GM12873 (cell line): ENCODE data around the gene LIPE.

Experiments
- TF ChIP-seq, protein P1 (sequence below): IDR thresholded peaks from 2 replicates; pipeline ENCODE4 v1.5.1; 2012; ENCODE audit warnings: low read depth, mild to moderate bottlenecking, moderate library complexity, low read length, control low read depth; ENCODE audit not compliant: insufficient read depth; ENCODE audit errors: missing control alignments

LIPE gene, protein sequence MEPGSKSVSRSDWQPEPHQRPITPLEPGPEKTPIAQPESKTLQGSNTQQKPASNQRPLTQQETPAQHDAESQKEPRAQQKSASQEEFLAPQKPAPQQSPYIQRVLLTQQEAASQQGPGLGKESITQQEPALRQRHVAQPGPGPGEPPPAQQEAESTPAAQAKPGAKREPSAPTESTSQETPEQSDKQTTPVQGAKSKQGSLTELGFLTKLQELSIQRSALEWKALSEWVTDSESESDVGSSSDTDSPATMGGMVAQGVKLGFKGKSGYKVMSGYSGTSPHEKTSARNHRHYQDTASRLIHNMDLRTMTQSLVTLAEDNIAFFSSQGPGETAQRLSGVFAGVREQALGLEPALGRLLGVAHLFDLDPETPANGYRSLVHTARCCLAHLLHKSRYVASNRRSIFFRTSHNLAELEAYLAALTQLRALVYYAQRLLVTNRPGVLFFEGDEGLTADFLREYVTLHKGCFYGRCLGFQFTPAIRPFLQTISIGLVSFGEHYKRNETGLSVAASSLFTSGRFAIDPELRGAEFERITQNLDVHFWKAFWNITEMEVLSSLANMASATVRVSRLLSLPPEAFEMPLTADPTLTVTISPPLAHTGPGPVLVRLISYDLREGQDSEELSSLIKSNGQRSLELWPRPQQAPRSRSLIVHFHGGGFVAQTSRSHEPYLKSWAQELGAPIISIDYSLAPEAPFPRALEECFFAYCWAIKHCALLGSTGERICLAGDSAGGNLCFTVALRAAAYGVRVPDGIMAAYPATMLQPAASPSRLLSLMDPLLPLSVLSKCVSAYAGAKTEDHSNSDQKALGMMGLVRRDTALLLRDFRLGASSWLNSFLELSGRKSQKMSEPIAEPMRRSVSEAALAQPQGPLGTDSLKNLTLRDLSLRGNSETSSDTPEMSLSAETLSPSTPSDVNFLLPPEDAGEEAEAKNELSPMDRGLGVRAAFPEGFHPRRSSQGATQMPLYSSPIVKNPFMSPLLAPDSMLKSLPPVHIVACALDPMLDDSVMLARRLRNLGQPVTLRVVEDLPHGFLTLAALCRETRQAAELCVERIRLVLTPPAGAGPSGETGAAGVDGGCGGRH

DNA sequence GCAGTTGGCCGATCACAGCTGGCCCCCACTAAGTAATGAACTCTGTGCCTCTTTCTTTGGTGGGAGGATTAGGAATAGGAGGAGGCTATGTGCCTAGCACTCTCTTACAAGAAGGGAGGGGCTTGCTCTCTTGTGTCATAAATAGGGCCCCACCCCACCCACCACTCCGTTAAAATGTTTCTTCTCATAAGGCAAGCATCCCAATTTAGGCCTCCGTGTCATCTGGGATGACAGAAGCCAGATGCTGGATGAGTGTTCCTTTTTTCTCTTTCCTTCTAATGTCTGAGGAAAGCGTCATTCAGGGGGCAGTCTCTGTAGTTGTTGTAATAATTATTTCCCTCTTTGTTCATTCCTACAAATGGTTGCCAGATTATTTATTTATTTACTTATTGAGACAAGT is at the start of gene LIPE:
Gene LIPE, minus strand, starts transcription at position 76 of the 400 bp plus-strand sequence. CDS start 239 bp downstream, outside the sequence.
- TF ChIP-seq, protein P1, sequence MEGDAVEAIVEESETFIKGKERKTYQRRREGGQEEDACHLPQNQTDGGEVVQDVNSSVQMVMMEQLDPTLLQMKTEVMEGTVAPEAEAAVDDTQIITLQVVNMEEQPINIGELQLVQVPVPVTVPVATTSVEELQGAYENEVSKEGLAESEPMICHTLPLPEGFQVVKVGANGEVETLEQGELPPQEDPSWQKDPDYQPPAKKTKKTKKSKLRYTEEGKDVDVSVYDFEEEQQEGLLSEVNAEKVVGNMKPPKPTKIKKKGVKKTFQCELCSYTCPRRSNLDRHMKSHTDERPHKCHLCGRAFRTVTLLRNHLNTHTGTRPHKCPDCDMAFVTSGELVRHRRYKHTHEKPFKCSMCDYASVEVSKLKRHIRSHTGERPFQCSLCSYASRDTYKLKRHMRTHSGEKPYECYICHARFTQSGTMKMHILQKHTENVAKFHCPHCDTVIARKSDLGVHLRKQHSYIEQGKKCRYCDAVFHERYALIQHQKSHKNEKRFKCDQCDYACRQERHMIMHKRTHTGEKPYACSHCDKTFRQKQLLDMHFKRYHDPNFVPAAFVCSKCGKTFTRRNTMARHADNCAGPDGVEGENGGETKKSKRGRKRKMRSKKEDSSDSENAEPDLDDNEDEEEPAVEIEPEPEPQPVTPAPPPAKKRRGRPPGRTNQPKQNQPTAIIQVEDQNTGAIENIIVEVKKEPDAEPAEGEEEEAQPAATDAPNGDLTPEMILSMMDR = no peak

DNA sequence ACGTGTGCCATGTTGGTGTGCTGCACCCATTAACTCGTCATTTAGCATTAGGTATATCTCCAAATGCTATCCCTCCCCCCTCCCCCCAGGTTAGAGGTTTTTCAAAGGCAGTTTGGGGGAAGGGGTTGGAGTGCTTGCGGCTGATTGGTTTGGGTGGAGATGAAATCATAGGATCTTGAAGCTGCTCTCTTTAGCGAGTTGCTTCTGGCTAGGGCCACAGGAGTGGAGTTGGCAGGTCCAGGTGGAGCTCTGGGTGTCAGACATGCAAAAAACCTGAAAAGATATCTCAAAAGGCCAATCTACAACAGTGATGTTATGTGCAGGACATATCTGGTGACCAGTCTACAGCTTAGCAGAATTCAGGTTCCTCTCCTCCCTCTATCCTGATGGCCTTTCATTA is 48.2 kb upstream of the LIPE start:
- TF ChIP-seq, protein P1 = no peak

DNA sequence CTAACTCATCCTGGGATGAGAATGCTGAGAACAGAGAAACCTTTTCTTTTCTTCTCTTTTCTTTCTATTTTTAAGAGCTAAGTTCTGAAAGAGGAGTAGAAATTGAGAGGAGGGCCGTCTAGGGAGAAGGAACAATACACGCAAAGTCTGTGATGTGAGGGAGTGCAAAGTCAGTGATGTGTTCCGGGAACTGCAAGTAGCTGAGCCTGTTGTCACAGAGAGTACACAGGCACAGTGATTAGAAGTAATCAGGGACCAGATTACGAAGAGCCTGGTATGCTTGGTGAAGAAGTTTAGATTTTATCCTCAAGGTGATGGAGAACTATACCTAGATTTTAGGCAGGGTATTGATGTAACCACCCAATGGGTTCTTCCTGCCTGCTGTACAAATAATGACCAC is 47.6 kb upstream of the LIPE start:
- TF ChIP-seq, protein P1 = no peak

DNA sequence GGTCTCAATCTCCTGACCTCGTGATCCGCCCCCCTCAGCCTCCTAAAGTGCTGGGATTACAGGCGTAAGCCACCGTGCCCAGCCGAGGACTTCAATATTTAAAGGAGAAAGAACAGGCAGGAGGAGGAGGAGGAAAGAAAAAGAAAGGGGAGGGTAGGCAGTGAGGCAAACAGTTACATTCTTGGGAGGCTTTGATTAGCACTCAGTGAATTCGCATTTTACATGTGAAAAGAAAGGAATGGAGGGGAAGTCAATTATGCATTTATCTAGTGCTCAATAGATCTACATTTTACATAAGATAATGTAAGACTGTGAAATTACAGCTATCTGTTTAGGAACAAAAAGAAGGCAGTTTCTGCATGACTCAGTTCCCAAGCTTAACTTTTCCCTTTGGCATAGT is 46.5 kb upstream of the LIPE start:
- TF ChIP-seq, protein P1 = no peak

DNA sequence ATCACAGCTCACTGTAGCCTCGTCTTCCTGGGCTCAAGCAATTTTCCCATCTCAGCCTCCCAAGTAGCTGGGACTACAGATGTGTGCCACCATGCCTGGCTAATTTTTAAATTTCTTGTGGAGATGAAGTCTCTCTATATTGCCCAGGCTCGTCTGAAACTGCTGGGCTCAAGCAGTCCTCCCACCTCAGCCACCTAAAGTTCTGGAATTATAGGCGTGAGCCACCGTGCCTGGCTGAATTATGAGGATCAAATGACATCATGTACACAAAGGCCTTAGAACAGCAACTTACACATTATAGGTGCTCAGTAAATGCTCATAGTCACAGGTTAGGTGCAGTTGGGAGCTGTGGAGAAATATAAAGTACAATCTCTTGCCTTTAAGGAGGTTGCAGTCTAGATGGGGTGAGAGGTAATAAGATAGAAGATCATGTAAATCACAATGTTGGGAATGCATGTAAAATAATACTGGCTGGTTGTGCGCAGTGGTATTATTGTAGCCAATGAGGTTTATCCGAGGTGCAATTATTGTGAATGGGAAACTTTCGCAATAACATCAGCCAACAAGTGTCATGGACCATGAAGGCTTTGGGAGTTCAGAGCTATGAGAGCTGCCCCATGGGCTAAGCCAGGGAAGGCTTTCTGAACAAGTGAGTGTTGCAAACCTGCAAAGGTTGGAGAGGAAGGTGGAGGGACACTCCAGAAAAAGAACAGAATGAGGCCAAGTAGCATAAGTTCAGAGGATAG is 45.4 kb upstream of the LIPE start:
- TF ChIP-seq, protein P1 = no peak

DNA sequence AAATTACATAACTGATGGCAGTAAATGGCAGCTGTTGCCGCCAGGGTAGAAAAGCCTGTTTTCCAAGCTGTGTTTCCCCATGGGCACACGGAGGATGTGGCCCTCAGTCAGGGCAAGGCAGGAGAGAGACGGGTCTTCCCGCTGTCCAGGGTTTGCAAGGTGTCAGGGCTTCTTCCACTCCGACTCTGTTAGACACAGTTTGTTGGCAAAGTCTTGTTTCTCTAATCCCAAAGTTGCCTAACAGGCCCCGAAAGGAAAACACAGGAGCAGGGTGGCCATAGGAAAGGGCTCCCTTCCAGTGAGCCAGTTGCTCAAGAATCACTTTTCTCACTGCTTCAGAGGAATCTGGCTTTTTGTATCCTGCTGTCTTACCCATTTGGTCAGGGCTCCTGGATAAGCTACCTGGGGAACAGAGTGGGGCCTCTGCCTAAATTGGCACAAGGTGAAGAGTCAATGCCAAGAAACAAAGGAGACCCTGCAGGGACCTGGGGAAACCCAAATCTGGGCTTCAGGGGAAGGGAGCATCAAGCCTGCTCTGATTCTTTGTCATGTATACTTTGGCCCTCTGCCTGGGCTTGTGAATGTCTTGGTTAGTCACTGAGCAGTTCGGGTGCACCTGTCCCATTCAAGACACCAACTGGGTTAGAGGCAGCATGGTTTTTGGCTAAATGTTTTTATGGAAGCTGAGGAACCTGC is 44.5 kb upstream of the LIPE start:
- TF ChIP-seq, protein P1 = no peak
